ENCODE measurements around the gene FKBP6. TPM values are rescaled to one million over a fixed set of nuclear protein-coding genes. Genes with fewer than 3 reads are reported as not detected.
A peak's percentile ranks its signal among the peaks of the same experiment; 100 is the strongest.
"Not testable (repeated sequence)": the region's sequence is repeated elsewhere in the genome, so short reads cannot be mapped to it uniquely, and the experiment has no call there.

Gene FKBP6
- total and polyA plus RNA-seq, 2 donors (not counting 1 experiment from before 2014, with no cell fraction given): not detected

DNA sequence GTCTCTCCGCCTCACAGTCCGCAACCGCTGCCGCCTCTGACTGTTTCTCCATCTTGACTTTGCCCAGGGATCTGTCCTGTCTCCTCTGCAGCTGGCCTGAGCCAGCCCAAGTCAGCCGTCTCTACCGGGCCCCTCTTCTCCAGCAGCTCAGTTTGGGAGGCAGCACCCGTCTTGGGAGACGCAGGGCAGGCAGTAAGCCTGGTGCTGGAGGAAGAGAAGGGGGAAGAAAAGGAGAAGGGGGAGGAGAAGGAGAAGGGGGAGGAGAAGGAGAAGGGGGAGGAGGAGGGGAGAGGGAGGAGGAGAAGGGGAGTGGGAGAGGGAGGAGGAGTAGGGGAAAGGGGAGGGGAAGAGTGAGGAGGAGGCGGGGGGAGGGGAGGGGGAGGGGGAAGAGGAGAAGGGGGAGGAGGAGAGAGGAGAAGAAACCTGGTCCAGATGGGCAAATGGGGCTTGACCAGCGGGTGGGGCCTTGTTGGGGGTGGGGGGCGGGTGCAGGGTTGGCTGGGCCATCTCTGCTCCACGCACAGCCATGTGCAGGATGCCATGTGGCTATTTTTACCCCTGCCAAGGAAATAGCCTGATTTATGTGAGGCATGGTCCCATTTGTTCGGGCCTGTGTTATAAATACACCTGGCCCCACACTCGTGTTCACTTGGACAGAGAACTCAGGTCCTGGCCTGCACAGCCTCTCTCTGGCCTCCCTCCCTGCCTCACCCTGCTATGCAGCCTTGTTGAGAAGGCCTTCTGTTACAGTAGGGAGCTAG, 69.7 kb downstream of the FKBP6 start:
- no peaks in the 10 kb centered on the region for H3K27me3 ChIP-seq (ENCODE audit: control insufficient read depth, insufficient read depth, low read length)
- no peaks in the 10 kb centered on the region for H3K36me3 ChIP-seq (ENCODE audit: control insufficient read depth, insufficient read depth, low read length)
- no peaks in the 10 kb centered on the region for H3K4me1 ChIP-seq (ENCODE audit: control insufficient read depth, extremely low read depth, insufficient read depth, low read length)
- no peak overlapping the region for H3K27ac ChIP-seq (ENCODE audit: insufficient read depth, low read length)
- no peak overlapping the region for H3K4me2 ChIP-seq (ENCODE audit: extremely low read depth, insufficient read depth, low read length)
- H2AFZ ChIP-seq (ENCODE audit: low read length): no peak overlapping the region
- no peaks in the 10 kb centered on the region for H4K20me1 ChIP-seq (ENCODE audit: control insufficient read depth, extremely low read depth, insufficient read depth, low read length)
- no peak overlapping the region for H3K9ac ChIP-seq (ENCODE audit: insufficient read depth, low read length)
- no peaks in the 10 kb centered on the region for H3K79me2 ChIP-seq (ENCODE audit: control insufficient read depth, insufficient read depth, low read length)
- no peaks in the 10 kb centered on the region for H3K9me3 ChIP-seq (ENCODE audit: control insufficient read depth, insufficient read depth, low read depth, low read length)
- H3K4me3 ChIP-seq (replicated peaks in 1 of 4; ENCODE audit: control extremely low read depth in 1 of 4, insufficient read depth in 1 of 4, low read depth in 3 of 4, low read length in 4 of 4): no peak overlapping the region
- no peak for TF ChIP-seq EZH2 (IDR thresholded peaks at IDR 0.05; ENCODE audit: low read length, missing control alignments)
- TF ChIP-seq, protein P1, sequence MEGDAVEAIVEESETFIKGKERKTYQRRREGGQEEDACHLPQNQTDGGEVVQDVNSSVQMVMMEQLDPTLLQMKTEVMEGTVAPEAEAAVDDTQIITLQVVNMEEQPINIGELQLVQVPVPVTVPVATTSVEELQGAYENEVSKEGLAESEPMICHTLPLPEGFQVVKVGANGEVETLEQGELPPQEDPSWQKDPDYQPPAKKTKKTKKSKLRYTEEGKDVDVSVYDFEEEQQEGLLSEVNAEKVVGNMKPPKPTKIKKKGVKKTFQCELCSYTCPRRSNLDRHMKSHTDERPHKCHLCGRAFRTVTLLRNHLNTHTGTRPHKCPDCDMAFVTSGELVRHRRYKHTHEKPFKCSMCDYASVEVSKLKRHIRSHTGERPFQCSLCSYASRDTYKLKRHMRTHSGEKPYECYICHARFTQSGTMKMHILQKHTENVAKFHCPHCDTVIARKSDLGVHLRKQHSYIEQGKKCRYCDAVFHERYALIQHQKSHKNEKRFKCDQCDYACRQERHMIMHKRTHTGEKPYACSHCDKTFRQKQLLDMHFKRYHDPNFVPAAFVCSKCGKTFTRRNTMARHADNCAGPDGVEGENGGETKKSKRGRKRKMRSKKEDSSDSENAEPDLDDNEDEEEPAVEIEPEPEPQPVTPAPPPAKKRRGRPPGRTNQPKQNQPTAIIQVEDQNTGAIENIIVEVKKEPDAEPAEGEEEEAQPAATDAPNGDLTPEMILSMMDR (conservative IDR thresholded peaks at IDR 0.05 in 1 of 2, IDR thresholded peaks at IDR 0.05 in 1 of 2; ENCODE audit: low read depth in 1 of 2, low read length in 2 of 2): no peak
- no peak for DNase-seq (ENCODE audit: low read depth in 2 of 2)

DNA sequence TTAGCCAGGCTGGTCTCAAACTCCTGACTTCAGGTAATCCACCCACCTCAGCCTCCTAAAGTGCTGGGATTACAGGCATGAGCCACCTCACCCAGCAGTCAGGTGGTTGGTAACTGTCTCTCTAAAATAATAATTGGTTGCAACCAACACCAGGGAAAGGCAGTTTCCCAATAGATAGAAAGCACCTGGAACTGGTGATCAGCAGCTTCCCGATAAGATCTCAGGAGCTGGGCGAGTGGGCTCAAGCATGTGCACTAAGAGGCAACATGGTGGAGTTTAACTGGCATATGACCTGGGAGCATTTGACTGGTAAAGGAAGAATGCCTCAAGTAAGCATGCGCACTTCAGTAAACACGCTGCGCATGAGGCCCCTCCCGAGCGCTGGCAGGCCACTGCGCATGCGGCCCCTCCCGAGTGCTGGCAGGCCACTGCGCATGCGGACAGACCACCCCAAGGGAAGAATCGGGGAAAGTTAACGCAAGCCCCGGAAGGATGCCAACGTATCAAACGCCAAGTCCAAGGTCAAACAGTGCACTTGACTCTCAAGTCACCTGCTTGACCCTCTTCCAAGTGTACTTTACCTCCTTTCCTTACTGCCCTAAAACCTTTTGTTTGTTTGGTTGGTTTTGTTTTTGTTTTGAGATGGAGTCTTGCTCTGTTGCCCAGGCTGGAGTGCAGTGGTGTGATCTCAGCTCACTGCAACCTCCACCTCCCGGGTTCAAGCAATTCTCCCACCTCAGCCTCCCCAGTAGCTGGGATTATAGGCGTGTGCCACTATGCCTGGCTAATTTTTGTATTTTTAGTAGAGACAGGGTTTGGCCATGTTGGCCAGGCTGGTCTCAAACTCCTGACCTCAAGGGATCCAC, 71.5 kb downstream of the FKBP6 start:
- peak overlapping the region; percentile 71 for H2AFZ ChIP-seq (ENCODE audit: low read length)
- H3K27me3 ChIP-seq (ENCODE audit: control insufficient read depth, insufficient read depth, low read length); H3K9me3 ChIP-seq (ENCODE audit: control insufficient read depth, insufficient read depth, low read depth, low read length); H3K27ac ChIP-seq (ENCODE audit: insufficient read depth, low read length); H3K79me2 ChIP-seq (ENCODE audit: control insufficient read depth, insufficient read depth, low read length); H3K36me3 ChIP-seq (ENCODE audit: control insufficient read depth, insufficient read depth, low read length); H3K9ac ChIP-seq (ENCODE audit: insufficient read depth, low read length); H4K20me1 ChIP-seq (ENCODE audit: control insufficient read depth, extremely low read depth, insufficient read depth, low read length); H3K4me1 ChIP-seq (ENCODE audit: control insufficient read depth, extremely low read depth, insufficient read depth, low read length): not testable (repeated sequence)
- H3K4me3 ChIP-seq (replicated peaks in 1 of 4; ENCODE audit: control extremely low read depth in 1 of 4, insufficient read depth in 1 of 4, low read depth in 3 of 4, low read length in 4 of 4): peak overlapping the region in 2 of 4 experiments; percentile 27 to 39
- peak overlapping the region; percentile 15 for H3K4me2 ChIP-seq (ENCODE audit: extremely low read depth, insufficient read depth, low read length)
- DNase-seq (ENCODE audit: low read depth in 2 of 2): peak; percentile 68 to 80

DNA sequence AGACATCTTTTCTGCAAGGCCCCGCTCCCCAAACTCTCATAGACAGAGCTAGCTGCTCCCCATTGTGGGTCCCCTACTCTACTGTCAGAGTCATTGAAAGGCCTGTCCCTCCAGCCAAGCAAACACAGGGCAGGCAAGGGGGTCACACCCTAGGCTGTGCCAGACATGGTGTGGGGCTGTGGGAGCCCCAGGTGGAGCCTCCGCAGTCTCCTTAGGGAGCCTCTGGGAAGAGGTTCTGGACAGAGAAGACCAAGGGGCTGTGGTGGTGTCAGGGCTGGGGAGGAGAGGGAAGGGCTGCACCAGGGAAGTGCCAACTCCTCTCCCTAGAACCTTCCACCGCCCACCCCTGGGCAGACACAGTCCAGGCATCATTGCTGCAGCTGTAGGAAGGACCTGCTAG, 76.9 kb downstream of the FKBP6 start:
- not testable (repeated sequence) for H3K4me3 ChIP-seq (replicated peaks in 1 of 4; ENCODE audit: control extremely low read depth in 1 of 4, insufficient read depth in 1 of 4, low read depth in 3 of 4, low read length in 4 of 4); H3K79me2 ChIP-seq (ENCODE audit: control insufficient read depth, insufficient read depth, low read length)

More for the DNA sequence above, 76.9 kb downstream of the FKBP6 start:
- not testable (repeated sequence) for H3K4me1 ChIP-seq (ENCODE audit: control insufficient read depth, extremely low read depth, insufficient read depth, low read length); H3K9ac ChIP-seq (ENCODE audit: insufficient read depth, low read length); H3K36me3 ChIP-seq (ENCODE audit: control insufficient read depth, insufficient read depth, low read length); H3K9me3 ChIP-seq (ENCODE audit: control insufficient read depth, insufficient read depth, low read depth, low read length); H3K4me2 ChIP-seq (ENCODE audit: extremely low read depth, insufficient read depth, low read length); H3K27me3 ChIP-seq (ENCODE audit: control insufficient read depth, insufficient read depth, low read length); H3K27ac ChIP-seq (ENCODE audit: insufficient read depth, low read length); DNase-seq (ENCODE audit: low read depth in 2 of 2); H2AFZ ChIP-seq (ENCODE audit: low read length); H4K20me1 ChIP-seq (ENCODE audit: control insufficient read depth, extremely low read depth, insufficient read depth, low read length)

Other genes starting within 250 kb of the FKBP6 start
- gene SPDYE9, start 242.1 kb upstream of the FKBP6 start, total RNA-seq: not detected in 2 replicates
- not detected in 2 replicates for gene SPDYE9, start 242.1 kb upstream of the FKBP6 start, polyA plus RNA-seq
- 16.9 and 17.5 TPM in 2 replicates for gene NSUN5, start 19.3 kb upstream of the FKBP6 start, total RNA-seq
- gene NSUN5, start 19.3 kb upstream of the FKBP6 start, polyA plus RNA-seq: 6.6 and 12.9 TPM in 2 replicates
- gene TRIM50, start 79 bp upstream of the FKBP6 start, total RNA-seq: not detected in 2 replicates
- gene TRIM50, start 79 bp upstream of the FKBP6 start, polyA plus RNA-seq: not detected in 2 replicates
- gene FZD9, start 105.6 kb downstream of the FKBP6 start, total RNA-seq: 0.50 and 1.0 TPM in 2 replicates
- 0.10 and 0.21 TPM in 2 replicates for gene FZD9, start 105.6 kb downstream of the FKBP6 start, polyA plus RNA-seq
- 60.1 and 68.9 TPM in 2 replicates for gene BAZ1B, start 194.1 kb downstream of the FKBP6 start, total RNA-seq
- gene BAZ1B, start 194.1 kb downstream of the FKBP6 start, polyA plus RNA-seq: 30.5 and 41.5 TPM in 2 replicates
- 20.0 and 26.9 TPM in 2 replicates for gene BCL7B, start 229.5 kb downstream of the FKBP6 start, total RNA-seq
- 53.9 and 63.2 TPM in 2 replicates for gene BCL7B, start 229.5 kb downstream of the FKBP6 start, polyA plus RNA-seq